M059J (cell line): ENCODE data around the gene LBH. TPM values are rescaled to one million over a fixed set of nuclear protein-coding genes. Genes with fewer than 3 reads are reported as not detected.

ENCODE experiments used
- DNase-seq: peaks from one replicate; pipeline ENCODE4 v3.0.0-alpha.2; 2012; ENCODE audit warnings: low read depth
- total RNA-seq: library from RNA; depleted of rRNA; stranded (reverse); fragments of >200 nt; shearing (Covaris generic); gene quantifications from 2 replicates; pipeline ENCODE4 v1.2.3, GENCODE V29; 2014

The LBH gene
- total RNA-seq, 1 experiment from 2014 or later, result 38.9 TPM

DNA sequence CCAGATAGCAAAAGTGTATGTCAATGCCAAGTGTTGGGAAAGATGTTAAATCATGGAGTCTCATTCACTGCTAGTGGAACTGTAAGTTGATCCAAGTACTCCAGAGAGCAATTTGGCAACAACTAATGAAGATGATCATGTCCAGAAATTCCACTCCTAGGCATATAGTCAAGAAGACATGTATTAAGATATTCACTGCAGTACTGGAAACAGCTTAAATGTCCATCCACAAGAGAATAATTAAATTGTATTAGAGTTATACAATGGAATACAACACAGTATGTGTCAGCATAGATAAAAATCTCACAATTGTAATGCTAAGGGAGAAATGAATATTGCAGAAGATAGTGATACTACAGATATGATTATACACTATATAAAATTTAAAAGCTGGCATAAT, 15.2 kb upstream of the LBH start:
- DNase-seq, result no peak

DNA sequence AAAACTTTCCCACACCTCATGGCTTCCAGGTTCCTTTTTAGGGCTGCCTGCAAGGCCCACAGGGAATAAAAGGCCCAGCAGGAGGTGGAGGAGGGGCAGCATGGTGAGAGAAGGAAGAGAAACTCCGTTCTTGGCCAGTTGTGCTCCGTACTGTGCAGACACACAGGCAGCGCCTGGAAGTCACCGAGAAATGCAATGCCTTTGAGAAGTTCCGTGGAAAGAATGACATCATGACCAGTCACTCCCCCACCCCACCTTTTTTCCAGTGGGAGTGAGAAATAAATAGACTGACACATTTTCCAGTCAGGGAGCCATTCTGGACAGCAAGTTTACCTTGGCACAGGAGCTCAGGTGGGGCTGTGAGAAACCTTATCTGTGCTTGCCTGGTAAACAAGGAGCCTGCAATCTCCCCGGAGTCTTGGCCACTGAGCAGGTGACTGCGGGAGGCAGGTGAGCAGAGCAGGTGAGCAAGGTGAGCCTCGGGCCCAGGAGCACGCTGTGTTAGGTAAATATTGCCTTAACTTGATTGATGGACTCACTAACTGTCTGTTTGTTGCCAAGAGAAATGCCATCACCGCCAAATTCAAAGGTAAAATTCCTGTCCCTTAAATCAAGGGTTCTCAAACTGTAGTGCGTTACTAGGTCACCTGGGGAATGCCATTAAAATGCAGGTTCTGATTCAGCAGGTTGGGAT, 13.5 kb upstream of the LBH start:
- no peak for DNase-seq

DNA sequence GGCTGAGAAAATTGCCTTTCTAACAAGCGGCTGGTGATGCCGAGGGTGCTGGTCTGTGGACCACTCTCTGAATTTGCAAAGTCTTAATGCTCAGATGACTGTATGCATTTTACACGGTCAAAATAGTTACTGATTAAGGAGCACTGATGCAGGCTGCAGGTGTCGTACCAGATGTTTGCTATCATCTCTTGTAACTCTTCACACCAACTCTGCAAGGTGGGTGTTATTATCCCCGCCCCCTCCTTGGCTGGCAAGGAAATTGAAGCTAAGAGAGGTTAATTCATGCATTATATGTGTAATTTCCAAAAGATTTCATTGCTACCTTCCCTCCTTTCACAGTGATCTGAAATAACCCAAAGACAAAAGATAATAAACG, 13.0 kb upstream of the LBH start:
- DNase-seq, result no peak

DNA sequence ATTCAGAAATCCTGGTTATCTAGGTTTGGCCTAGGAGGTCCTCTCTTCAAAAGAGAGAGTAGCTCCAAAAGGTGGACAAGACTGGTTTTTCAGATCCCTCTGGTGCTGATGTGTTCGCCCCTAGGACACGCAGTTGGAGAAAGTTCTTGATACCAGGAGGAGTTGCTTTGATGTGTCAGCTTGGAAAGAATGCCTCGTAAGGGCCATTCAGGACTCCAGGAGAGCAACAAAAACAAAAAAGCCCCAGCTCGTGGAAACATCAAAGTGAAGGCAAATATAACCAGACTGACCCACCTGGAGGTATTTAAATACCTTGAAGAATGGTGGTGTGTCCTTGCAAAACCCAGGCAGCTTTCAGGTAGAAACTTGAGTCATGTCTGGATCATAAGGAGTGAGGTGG, 12.5 kb upstream of the LBH start:
- DNase-seq, result peak; percentile 54

DNA sequence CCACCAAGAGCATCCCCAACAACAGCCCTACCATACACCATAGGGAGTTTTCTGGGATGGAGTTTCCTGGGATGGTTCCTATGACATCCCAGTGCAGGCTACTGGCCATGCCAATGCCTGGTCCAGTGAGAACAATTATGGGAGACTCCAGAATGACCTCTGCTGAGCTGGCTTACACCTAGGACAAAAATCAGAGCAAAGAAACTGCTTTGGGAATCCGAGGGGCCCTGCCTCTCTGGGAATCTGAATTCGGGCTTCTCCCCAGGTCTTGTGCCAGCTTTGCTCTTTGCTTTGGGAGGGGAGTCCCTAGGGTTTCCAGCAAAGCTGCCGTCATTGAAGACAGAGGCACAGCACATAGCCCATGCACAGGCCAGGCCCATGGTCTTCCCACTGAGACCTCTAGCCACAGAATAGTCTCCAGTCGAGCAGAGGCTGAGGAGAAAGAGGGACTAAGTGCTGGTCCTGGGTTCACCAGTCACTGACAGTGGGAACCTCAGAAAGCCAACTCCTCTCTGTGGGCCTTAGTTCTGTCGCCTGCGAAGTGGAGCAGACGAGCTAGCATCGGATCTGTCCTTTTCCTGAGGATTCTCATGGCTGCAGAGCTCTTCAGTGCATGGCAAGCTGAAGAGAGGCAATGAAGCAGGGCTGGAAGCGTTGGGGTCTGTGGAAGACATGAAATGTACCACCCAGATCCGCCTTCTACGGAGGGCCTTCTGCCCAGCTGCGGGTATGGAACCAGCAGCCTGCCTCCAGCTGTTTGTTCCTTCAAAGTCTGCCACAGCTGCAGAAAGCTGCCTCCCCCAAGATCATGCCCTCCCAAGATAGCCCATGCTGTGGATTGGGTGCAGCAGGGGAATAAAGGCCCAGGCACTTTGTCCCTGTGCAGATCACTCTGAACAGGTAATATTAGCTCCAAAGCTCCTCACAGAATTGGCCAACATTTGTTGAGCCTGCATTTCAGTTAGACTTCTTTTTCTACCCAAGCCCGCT, 11.2 kb upstream of the LBH start:
- DNase-seq, result no peak

DNA sequence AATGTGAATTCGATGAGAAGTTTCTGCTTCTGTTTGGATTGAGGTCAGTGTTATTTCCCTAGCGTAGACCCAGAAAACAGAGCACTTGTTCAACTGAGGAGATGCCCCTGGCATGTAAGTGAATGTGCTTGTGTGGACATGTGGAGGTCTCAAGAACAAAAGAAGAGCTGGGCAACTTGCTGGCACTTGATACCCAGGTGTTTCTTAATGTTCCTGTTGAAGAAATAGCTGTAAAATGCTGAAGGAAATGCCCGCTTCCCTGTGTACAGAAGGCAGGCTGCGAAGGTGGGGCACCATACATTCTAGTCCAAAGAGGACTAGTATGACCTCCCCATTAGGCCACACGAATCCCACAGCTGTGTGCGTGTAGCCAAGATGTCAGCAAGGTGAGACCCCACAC, 9.8 kb upstream of the LBH start:
- DNase-seq, result no peak

DNA sequence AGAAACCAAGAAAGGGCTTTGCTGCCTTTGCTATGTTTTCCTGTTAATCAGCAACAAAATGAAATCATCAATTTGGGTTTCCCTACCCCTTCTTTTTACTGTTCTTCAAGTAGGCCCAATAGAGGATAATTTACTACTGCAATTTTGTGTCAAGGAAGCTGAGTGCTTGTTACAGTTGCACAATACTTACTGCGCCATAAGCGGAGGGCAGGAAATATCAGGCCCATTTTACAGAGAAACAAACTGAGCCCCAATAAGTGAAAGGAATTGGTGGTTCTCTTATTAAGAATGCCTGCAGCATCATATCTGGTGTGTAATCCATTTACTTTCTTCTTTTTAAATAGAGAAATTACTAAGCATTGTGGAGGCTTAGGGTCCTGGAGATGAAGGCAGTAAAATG, 9.3 kb upstream of the LBH start:
- DNase-seq, result no peak

DNA sequence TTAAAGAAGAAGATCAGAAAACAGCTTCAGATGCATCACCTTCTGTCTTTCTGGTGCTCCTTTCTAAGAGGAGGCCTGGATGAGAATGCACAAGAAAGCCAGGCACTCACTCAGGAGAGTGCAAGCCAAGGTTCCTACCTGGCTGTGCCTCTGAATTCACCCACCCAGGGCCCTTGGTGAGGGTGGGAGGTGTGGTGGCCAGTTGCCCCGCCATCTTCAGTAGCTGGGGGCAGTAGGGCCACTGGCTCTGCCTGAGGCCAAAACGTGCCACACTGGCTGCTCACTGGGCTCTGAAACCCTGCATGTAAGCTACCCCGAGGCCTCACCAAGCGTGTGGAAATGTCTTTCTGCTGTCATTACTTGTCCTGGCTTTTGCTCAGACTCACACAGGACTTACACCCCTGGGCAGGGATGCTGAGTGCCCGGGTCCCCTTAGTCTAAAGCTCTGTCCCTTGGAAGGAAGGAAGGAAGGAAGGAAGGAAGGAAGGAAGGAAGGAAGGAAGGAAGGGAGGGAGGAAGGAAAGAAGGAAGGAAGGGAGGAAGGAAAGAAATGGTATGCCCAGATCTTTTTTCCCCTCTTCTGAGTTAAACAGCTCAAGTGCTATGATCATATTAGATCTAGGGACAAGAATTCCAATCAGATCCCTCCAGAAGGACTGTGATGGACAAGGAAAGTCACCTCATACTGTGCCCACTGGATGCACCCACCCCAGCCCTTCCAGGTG, 8.5 kb upstream of the LBH start:
- DNase-seq, result no peak

DNA sequence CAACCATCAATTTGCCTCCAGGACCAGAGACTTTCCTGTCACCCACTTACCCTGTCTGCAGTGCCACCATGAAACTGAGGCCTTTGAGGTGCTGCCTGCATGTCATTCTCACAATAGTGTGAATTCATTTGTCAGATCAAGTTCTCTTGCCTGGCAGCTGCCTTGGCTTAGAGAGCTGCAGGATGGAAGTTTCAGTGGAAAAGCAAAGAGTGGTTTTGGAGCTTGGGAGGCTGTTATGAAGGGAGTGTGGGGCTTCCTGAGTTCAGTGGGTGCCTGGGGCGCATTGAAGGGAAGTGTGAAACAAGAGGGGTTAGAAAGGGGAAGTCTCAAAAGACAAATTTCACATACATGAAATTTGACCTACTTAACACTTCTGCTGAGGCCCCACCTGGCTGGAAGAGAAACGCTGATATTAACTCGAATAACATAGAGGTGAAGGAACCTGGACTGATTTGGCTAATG, 7.9 kb upstream of the LBH start:
- DNase-seq, result no peak

DNA sequence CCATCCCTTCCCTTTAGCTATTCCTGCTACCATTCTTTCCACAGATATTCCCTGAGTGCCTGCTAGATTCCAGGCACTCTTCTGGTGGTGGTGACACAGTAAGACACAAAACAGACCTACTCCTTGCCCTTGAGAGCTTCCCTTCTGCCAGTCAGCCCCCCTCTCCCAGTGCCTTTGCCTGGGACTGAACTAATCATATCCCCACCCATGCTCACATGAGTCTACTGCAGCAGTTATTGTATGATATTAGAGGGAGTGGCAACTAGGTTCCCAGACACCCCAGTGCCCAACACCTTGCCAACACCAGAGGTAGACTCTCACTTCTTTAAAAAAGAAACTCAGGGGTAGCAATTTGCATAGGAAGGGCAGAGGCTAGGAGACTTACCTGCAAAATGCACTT, 7.2 kb upstream of the LBH start:
- DNase-seq, result no peak

DNA sequence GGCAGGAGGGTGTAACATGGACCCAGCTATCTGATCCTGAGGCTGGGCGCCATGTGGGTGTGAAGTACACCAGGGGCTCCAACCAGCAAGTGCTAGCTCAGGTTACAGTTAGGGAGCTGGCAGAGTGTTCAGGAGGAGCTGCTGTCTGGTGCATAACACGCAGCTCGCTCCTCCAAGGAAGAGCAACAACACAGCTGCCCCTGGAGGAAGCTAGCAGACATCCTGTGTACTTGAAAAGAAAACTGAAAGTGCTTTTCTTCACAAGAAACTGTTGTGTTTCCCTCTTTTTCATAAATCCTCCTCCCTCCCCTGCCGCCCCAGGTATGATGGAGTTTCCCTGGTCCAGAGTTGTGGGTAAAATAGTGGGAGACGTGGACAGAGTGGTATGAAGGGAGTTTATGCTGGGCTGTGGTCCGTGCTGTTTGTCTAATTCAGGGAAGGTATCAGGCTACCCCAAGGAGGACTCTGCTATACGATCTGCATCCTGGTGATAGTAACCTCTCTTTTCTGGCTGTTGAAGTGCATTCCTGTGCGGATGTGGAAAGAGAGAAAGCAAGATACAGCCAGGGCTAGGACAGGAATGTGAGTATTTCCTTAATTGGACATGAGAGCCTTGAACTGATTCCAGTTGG, 6.1 kb upstream of the LBH start:
- peak; percentile 74 for DNase-seq

DNA sequence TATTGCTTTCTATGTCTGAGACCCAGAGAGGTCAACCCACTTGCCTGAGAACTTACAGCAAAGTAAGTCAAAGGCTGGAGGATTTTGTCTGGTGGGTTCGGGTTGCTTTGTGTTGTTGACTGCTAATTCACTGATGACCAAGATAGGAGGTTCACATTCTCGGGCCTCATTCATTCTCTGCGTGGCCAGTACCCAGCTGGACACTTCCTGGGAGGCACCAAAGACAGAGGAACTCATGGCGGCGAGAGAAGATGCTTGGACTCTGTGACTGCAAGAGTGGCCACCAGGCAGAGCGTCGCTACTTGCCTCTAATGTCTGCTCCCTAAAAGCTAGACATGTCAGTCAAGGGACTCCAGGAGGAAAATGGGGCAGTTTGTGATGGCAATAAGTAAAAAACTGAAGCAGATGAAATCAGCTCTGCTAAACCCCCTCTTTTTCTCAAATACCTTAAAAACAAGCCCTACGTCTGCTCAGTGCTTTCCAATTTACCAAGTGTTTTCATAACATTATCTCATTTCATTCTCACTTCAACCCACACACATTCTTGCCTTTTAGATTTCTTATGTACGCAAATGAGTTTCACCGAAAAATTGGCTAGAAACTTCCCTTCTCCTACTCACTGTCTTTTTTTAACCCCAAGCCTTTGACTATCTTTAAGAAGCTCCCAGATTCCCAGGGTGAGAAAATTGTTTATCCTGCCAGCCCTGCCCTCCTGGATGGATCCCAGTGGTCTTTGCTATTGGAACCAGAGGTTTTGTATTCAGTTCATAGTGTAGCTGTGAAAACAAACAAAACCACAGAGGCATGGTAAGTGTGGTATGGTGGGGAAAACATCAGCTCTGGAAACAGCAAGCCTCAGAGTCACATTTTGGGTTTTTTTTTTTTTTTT, 4.9 kb upstream of the LBH start:
- DNase-seq, result no peak

DNA sequence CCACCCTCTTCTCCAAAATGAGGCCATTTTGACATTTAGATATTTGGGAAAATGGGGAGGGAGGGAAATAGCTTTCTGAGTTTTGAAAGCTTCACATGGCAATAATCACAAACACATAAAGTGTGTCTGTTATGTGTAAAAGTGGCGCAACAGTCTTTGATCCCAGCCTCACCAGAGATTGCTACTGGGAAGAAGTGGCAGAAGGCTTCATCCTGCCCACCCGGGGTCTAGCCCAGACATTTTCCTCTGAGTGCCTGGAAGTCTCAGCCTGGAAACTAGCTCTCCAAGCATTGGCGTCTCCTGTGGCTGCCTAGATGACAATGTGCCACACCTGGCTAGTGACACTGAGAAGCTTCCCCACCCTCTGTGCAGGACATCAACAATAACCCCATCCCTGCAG, 1.7 kb upstream of the LBH start:
- DNase-seq, result no peak

DNA sequence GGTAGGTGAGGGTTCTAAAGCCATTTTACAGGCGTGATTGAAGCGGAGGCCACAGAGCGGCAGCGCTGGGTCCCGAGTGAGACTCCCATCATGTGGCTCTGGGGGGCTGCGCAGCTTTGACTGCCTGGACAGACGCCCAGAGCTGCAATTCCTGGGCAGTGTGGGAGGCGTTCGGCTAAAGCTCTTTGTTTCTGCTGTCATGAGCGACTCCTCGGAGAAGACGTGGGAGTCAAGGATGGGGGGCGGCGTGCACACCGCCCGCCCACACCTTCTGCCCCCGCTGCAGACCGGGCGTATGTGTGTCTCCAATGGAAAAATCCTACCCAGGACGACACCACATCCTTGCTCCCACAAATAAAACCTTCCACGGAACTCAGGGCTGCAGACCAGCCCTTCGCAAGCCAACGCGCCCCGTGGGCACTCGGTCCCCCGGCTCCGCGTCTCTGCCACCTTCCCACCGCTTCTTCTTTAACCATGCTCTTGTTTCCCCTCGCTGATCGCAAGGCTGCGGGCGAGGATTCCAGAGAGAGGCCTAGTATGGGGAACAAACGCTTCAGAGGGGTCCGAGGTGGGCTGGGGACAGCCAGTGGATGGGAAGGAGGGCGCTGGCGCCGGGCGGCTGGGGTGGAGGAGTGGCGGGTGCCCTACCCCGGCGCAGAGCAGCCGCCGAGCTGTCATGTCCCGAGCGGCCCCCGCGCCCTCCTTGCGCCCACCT, 680 bp upstream of the LBH start:
- DNase-seq, result no peak

DNA sequence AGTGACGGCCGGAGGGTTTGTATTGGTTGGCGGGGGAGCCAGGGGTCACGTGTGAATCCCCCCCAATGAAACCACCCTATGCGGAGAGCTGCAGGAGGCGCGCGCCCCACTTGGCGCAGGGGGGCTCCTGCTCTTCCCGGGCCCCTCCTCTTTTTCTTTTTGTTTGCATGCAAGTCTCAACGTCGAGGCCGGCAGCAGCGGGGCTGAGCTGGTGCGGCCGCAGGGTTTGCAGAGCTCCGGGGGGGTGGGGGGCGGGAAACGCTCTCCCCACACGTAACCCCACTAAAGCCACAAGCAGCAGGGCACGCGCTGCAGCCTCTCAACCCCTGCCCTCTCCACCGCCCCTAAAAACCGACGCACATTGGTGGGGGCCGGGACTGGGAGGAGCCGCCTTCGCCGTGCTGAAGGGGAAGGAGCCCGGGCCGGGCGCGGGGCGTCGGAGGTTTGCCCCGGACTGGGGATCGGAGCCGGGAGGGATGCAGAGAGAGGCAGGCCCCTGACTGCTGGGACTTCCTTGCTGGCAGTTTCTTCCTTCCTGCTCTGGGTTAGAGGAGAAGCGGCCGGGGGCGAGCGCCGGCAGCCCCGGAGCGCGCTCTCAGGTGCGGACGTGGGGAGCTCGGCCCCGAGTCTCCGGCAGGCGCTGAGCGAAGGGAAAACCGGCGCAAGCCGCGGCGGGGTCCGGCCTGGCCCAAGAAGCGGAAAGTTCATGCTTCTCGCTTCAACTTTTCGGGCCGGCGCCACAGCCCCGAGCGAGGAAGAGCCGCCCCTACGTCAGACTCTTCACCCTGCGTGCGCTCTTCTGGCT, 864 bp downstream of the LBH start:
- DNase-seq, result peak; percentile 53

DNA sequence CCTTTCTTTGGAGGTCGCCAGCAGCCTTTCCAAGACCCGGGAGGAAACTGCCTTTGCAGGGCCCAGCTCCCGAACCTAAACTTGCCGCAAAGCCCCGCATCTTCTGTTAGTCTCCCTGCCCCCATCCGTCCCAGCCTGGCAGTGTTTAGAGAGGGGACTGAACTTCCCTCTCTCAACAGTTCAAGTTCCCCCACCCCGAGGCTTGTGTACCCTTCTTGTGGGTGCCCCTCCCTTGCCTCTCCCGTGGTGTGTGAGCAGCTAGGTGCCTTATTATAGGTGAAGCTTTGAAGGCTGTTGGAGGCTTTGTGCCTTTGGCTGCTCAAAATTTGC, 1.4 kb downstream of the LBH start:
- no peak for DNase-seq

DNA sequence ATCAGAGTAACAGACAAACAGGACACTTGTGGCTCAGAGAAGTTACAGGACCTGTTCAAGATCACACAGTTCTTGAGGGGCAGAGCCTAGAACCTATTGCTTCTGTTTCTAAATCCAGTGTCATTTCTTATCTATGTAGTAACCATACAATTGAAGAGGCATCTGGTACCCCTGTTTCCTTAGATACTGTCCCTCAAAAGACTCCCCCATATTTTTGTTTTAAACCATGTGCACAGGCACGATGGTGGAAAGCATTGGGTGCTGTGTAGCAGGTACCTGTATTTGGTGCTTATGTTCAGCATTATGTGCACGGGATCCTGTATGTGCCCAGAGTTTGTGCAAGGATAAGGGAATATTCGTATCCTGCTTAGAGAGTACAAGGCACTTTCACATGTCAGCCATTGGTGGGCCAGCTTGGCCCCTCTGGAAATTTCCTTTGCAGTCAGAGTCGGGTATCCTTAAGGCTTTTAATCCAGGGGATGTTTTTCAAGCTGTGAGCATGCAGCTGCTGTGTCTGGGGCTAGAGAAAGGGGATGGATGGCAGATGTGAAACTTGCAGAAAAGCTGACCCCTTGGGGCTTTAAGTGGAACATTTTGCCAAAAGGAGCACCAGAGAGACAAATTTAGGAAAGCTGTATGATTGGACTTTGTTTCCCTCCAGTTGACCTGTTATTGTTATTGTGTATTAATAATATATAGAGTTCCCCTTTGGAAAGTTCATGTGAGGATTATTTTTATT, 2.1 kb downstream of the LBH start:
- DNase-seq, result no peak

DNA sequence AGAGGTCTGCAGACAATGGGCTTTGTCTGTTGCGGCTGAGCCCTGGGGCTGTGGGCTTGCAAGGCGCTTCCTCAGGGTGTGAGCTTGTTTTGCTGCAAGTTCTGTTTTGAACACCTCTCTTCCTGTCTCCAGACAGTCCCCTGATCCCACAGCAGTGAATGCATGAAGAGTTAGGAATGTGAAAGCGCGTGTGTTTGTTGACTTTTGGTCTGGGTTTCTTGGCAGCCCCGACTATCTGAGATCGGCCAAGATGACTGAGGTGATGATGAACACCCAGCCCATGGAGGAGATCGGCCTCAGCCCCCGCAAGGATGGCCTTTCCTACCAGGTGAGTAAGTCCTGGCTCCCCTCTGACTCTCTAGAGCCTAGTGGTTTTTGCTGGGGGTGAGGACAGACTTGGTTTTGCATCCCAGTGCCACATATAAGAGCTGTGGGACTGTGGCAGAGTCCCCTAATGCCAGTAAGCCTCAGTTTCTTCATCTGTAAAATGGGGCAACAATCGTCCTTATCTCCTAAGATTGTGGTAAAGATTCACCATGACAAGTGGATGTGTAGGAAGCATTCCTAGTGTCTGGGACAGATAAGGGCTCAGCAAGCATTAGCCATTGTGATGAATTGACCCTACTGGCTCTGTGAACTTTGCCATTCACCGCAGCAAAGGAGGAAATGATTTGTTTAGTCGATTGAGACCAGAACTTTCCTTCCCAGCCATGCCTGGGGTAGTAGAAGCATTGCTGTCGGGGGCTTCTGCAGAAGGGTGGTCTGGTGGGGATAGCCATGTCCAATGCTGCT, 3.0 kb downstream of the LBH start:
- peak; percentile 96 for DNase-seq
